A204.1 (cell line): ENCODE results near the gene LUC7L2.
"Not testable (repeated sequence)": the region's sequence is repeated elsewhere in the genome, so short reads cannot be mapped to it uniquely, and the experiment has no call there.

Source experiments
- FAIRE-seq: peaks from 2 replicates; lab custom pipeline; 2012; peaks lifted over from hg19 to GRCh38; lab: Jason Lieb, UNC

Gene LUC7L2

DNA sequence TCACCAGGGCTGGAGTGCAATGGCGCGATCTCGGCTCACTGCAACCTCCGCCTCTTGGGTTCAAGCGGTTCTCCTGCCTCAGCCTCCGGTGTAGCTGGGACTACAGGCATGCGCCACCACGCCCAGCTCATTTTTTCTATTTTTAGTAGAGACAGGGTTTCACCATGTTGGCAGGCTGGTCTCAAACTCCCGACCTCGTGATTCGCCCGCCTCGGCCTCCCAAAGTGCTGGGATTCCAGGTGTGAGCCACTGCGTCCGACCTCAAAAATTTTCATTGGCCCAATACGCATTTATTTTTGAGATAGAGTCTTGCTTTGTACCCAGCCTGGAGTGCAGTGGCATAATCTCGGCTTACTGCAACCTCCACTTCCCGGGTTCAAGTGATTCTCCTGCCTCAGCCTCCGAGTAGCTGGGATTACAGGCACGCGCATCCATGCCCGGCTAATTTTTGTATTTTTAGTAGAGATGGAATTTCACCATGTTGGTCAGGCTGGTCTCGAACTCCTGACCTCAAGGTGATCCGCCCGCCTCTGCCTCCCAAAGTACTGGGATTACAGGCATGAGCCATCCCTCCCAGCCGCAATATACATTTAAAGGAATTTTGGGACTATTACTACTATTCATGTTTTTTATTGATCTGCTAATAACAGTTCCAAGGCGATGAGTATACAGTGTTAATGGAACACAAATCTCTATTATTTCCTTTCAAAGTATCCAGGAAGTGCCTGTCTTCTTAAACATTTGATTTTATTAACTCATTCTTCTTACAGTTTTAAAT lies 1.8 kb upstream of the LUC7L2 start:
- not testable (repeated sequence) for FAIRE-seq

DNA sequence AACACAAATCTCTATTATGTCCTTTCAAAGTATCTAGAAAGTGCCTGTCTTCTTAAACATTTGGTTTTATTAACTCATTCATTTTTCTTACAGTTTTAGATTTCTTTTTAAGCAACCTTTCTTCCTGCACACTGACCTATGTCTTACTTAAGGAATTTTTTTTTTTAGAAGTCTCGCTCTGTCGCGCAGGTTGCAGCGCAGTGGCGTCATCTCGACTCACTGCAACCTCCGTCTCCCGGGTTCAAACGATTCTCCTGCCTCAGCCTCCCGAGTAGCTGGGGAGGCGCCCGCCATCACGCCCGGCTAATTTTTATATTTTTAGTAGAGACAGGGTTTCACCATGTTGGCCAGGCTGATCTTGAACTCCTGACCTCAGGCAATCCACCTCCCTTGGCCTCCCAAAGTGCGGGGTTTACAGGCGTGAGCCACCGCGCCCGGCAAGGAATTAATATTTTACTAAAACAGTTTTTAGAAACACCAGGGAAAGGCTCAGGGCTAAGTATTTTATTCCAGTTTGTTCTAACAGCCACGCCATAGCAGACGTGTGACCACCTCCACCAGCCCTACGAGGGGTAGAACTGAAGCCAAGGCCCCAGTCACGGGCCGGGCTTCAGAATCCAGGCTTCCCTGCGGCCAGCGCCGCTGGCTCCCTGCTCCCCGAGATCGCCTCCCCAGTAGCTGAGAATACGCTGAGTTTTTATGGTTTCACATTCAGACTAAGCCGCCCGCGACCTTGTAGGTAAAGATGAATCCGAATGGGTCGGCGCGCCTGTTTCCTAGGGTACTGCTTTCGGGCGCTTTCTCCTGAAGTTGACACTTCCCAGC lies 941 bp upstream of the LUC7L2 start:
- FAIRE-seq = peak; percentile 64

DNA sequence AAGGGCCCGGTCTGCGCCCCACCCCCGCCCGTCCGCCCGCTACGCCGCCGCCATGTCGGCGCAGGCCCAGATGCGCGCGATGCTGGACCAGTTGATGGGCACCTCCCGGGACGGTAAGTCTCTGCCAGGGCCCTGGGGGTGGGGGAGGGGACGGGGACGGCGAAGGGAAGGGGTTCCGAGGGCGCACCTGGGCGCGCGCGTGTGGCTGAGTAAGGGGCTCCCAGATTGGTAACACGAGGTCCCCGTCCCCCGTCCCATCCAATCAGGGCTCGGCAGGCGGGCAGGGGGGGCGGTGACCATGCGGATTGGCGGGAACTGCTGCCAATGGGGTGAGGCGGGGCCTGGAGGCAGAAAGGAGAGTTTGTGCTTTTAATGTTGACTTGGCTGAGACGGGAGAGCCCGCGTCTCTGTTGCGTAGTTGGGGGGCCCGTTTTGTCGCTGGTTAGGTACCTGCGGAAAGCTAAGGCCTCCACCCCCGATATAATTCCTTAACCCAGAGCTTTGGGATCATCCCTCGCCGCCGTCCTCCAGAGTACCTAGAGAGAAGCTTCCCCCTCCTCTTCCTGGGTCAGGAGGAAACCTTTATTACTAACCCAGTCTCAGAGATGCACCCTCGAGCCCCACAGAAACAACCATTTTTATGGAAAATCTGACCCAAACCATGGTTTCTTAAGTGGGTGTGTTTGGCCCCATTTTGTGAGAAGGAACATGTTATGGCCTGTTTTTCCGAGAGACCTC lies 685 bp downstream of the LUC7L2 start:
- FAIRE-seq = peak; percentile 93

DNA sequence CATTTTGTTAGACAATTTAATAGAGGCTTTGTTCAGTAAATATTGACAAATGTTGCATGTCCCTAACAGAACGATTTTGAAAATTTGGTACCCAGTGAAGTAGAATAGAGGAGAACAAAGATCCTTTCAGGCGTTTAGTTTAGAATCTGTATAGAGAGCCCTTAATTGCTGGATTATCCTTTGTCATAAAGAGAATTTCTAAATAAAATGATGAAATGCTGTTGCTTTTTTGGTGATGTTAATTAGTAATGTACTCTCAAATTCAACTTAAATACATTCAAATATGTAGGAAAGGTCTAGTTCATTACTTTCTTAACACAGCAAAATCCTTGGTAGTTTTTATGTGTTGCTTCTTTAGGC lies 1.2 kb downstream of the LUC7L2 start:
- no peak for FAIRE-seq

DNA sequence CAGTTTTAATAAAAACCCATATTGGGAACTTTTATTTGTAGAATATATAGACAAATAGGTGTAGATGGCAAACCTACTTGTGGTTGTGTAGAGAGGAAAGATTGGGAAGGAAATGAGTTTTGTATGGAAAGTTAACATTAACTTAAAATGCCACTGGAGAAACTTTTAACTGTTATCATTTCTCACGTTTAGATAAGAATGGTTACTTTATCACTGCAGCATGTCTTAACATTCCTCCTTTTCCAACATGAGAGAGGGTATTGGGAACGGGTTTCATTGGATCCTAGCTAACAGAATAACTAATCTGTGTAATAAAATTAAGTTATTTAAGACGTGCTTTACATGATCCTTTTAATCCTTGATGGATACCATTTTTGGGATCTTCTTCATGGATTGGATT lies 1.8 kb downstream of the LUC7L2 start:
- no peak for FAIRE-seq

DNA sequence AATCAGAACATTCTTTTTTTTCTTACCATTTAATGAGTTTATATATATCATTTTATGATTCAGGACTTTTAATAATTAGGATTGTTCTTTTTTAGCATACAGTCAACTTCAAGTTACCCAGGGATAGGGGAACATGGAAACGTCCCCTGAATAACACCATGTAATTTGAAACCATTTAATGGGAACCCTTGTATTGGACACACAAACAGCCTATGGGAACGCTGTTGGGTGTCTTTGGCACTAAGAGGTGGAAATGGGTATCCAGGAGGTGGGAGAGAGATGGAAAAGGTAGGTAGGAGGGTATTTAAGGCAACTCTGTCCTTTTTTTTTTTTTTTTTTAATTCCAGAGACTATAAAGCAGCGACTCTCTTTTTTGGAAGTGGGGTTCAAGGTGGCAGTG lies 2.6 kb downstream of the LUC7L2 start:
- no peak for FAIRE-seq

DNA sequence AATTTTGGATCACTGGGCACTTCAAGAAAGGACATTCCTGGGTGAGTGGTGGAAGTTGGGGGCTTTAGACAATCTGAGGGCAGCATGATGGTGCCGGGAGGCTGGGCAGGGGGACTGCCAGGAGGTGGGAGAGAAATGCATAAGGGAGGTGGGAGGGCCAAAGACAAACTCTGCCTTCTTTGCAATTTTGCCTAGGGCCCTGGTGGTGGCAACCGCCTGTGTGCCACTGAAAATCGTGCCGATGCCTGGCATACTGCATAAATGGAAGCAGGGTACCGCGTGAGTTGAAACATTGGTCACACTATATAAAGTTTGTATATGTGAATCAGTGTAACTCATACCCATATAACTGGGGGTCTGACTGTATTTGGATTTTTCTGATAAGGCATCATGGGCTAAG lies 3.3 kb downstream of the LUC7L2 start:
- no peak for FAIRE-seq

DNA sequence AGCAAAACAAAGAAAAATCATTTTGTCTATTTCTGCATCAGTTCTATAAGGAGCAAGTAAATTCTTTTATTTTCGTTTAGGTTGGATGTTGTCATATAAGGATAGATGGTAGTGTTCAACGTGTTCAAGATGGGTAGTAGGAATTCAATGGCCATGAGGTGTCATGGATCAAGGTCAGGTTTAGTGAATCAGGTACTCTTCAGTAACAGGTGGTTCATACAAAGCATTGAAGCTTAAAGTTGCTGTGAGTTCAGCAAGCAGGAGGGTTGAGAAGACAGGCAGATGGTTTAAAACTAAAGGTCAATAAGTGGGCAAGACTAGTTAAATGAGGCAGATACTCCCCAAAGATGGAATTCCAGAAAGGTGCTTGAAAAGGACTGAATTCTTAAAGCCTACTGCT lies 5.6 kb downstream of the LUC7L2 start:
- FAIRE-seq = no peak

DNA sequence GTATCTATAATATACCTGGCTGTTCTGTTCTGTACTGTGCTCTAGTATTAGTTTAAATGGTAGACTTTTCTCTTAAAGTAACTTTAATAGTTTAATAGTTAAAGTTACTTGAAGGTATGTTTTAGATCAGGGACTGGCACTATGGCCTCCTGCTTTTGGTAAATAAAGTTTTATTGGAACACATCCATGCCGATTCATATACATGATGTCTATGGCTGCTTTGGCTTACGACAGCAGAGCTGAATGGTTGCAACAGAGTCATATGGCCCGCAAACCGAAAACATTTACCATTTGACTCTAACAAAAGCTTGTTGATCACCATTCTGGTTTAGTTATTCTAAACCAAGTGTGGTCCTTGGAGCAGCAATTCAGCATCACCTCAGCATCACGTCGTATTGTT lies 6.7 kb downstream of the LUC7L2 start:
- FAIRE-seq = no peak

DNA sequence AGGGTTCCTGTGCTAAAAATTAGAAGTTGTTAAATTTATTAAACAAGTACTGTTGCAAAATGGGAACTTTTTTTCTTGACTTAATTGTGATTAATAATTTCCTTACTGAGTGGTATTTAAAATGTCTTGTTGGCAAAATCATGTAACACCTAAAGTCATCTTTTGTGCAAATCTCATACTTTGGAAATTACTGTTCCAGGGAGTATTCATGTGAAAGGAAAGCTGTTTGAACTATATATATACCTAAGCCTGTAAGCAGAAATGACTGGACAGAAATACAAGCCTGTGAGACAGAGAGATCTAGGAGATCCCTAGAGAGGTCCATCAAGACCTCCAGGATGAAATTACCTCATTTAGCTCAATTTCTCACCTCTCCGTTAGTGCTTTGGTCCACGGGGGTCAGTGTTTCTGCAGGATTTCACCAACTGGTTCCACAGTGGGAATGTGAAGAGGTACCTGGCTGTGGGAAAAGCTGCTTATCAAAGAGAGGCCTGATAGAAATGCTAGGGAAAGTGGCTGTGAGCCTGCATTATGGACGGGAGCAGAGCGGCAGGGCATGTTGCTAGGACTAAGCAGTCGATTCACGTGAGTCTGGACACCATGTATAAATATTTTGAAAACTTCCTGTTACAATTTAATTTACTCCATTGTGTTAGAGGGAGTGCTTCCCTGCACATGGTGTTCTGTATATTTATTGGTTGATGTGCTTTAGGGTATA lies 7.9 kb downstream of the LUC7L2 start:
- no peak for FAIRE-seq

DNA sequence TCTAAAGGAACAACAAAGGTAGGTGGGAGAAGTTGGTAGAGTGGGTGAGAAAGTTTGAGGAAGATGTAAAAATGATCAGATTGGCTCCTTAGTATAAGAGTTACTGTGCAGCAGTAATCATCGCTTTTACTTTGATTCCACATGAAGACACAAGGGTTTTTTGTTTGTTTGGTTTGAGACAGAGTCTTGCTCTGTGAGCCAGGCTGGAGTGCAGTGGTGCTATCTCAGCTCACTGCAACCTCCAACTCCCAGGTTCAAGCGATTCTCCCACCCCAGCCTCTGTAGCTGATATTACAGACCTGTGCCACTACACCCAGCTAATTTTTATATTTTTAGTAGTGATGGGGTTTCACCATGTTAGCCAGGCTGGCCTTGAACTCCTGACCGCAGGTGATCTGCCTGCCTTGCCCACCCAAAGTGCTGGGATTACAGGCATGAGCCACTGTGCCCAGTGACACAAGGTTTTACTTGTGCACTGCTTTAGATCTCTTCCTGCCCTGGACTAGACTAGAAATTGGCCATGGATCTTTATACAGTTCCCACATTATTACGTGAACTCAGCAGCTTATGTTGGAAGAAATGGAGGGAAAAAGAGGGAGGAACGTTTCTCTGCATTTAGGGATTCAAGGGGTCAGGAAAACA lies 10.7 kb downstream of the LUC7L2 start:
- FAIRE-seq = no peak

DNA sequence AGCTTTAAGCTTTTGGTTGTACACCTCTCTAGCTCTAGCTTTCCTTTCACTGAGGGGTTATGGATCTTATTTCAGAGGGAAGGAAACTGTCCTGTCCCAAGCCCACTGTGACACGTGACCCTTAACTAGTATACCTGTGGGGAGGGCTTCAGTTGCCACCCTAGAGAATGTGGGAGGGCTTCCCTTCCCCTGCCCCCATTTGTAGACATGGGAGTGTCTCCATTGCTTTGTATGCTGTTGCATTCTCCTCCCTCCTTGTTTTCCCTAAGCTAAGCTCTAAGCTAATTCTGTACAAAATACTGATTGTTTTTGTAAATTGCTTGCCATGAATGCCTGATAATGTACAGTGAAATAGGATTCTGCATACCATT lies 11.2 kb downstream of the LUC7L2 start:
- FAIRE-seq = no peak

DNA sequence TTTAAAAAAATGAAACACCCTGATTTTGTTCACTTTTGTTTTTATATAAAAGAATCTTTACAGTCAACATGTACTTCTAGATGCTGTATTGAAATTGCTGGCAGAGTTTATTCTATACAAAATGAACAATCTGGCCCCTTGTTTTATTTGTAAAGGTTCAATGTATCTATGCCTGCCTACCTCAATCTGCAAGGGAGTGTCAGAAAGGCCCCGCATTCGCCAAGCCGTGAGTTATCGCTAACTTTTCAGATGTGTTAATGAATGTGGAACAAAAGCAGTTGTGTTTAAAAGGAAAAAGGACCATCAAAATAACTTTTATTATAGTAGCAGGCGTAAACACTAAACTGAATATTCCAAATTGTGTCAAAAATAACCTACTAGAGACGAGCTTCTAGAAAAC lies 14.6 kb downstream of the LUC7L2 start:
- no peak for FAIRE-seq

DNA sequence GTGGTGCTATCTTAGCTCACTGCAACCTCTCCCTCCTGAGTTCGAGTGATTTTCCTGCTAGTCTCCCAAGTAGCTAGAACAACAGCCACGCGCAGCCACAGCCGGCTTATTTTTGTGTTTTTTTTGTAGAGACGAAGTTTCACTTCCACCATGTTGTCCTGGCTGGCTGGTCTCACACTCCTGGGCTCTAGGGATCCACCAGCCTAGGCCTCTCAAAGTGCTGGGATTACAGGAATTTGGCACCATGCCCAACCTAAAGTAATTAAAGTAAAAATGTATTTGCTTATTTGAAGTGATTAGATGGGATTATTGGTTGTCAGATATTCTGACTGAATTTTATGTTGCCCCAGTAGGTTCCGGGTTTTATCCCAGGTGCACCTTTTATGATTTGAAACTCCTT lies 22.7 kb downstream of the LUC7L2 start:
- FAIRE-seq = no peak

DNA sequence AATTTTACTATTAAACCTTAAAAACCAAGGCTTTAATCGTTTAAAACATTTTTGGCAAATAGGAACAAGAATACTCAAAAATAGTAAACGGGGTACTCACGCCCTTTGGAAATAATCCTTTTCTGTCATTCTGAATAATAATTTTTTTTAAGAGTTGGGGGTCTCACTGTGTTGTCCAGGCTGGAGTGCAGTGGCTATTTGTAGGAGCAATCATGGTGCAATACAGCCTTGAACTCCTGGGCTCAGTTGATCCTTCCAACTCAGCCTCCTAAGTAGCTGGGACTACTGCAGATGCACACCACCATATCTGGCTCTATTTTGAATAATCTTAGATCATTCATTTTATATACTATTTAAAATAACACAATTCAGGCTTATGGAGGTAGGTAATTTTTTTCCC lies 24.9 kb downstream of the LUC7L2 start:
- FAIRE-seq = no peak

DNA sequence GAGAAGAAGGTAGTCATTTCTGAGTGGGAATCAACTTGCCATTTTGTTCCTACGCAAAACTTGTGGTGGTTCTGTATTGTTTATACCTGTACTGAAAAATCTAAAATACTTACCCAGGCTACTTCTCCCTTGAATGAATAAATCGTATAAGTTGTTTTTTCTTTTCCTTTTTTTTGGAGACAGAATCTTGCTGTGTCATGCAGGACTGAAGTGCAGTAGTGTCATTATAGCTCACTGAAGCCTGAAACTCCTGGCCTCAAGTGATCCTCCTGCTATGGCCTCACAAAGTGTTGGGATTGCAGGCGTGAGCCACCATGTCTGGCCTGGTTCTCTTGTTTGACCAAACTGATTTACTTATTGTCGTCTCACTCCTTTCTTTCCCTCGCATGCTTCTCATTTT lies 27.9 kb downstream of the LUC7L2 start:
- no peak for FAIRE-seq

DNA sequence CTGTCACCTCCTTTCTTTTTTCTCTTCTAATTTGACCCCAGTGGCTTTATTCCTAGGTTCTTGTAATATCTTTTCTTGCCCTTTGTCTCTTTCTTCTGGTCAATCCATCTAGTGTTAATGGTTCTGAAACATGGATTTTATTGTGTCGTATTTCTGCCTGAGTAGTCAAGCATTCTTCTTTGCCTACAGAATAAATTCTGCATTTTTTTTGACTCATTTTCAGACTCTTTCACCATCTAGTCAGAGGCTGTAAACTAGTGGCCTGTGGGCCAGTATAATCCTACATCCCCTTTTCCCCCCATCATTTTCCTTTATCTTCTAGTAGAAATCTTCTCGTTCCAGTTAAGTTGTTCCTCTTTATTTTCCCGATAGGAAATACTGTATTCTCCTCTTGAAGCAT lies 29.4 kb downstream of the LUC7L2 start:
- FAIRE-seq = no peak

DNA sequence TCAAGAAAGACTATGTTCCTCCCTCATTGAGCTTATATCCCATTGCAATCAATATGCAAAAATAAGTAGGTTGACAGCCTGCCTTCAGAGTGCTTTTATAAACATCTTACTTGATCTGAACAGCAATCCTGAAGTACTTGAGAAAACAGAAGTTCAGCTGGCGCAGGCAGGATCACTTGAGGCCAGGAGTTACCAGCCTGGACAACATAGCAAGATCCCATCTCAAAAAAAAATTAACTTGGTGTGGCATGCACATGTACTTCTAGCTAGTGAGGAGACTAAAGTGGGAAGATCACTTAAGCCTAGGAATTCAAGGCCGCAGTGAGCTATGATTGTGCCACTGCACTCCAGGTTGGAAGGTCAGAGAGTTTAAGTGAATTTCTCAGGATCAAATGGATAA lies 30.1 kb downstream of the LUC7L2 start:
- FAIRE-seq = no peak

DNA sequence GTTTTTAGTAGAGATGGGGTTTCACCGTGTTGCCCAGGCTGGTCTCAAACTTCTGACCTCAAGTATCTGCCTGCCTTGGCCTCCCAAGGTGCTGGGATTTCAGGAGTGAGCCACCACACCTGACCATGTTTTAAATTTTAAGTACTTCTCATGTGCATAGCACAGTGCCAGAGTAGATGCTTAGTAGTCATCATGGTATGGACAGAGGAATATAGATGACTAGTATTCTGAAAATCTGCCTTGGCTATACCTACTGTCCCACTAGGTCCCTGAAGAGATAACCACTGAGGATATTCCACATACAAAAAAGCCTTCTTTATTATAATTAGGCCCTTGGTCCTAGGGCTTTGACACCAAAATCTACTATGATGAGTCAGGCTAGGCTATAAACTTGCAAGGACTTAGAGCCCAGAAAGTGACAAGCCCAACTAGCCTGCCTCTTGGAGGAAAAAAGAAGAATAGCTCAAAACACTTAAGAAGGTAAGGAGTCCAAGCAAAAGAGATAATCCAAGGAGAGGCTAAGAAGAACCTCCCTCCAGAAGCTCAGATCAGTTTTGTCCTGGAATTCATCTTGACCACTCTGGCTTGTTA lies 34.0 kb downstream of the LUC7L2 start:
- no peak for FAIRE-seq

DNA sequence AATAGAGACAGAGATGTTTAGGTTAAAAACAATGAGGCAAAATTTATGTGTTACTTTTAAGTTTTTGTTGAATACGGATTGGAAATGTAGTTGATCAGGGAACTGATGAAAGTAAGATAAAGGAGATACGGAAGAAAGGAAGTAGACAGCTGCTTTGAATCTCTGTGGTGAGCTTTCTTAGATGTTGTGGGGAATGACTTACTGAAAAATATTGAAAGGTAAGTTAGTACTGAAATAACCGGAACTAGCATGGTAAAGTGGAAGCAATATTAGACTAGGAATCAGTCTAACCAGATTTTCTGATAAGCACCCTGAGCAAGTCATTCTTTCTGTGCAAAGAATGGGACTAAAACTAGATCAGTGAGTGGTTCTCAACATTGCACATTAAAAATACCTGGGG lies 34.8 kb downstream of the LUC7L2 start:
- peak; percentile 58 for FAIRE-seq

DNA sequence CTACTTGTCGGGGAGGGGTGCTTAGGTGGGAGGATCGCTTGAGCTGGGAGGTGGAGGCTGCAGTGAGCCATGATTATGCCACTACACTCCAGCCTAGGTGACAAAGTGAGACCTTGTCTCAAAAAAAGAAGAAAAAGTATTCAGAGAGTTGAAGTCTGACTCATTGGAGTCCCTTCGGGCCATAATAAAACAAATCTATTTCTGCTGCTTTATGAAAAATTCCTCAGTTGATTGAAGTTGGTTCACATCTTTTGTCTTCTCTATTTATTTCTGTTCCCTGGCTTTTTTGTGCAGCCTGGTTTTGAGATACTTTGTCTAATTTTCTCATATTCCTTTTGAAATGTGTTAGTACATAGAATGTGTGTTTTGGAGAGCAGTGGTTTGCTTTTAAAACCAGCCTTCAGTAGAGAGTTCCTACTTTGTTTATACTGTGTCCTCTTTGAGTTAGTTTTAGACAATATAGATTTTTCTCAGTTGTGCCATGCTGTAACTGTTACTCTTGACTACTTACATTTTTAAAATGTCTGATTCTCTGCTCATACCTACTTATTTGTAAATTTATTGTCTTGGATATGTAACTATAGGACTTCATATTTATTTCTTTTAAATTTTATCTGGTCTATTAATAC lies 36.7 kb downstream of the LUC7L2 start:
- FAIRE-seq = no peak
